Omental fat pad (tissue), 4 donors: Measurements from ENCODE around the gene JAKMIP1. TPM values are rescaled to one million over a fixed set of nuclear protein-coding genes. Genes with fewer than 3 reads are reported as not detected.

Experiments used
- ATAC-seq: fragments of 150-250 bp; one replicate; pipeline ENCODE4 v1.9.1; 2016; ENCODE audit warnings: mild to moderate bottlenecking, moderate library complexity; ENCODE audit not compliant: low FRiP score
- DNase-seq: peaks from one replicate; pipeline ENCODE4 v3.0.0-alpha.2; 2019; ENCODE audit warnings: low spot score
- total RNA-seq, 4 donors: library from RNA; depleted of rRNA; stranded (reverse); fragments of >200 nt; gene quantifications; one replicate each; pipeline ENCODE4 v1.1.0, GENCODE V29; 2016
- TF ChIP-seq, protein P1 (sequence below), 3 donors: fragments of 450-650 bp; IDR thresholded peaks; one replicate each; pipeline ENCODE4 v1.5.1; 2016 to 2017; ENCODE audit warnings: antibody characterized with exemption in 3 of 3, mild to moderate bottlenecking in 3 of 3, moderate library complexity in 2 of 3

JAKMIP1 gene
- total RNA-seq, 4 donors from 2014 or later = 0.48 to 1.0 (median 0.63) TPM; not detected in 1

DNA sequence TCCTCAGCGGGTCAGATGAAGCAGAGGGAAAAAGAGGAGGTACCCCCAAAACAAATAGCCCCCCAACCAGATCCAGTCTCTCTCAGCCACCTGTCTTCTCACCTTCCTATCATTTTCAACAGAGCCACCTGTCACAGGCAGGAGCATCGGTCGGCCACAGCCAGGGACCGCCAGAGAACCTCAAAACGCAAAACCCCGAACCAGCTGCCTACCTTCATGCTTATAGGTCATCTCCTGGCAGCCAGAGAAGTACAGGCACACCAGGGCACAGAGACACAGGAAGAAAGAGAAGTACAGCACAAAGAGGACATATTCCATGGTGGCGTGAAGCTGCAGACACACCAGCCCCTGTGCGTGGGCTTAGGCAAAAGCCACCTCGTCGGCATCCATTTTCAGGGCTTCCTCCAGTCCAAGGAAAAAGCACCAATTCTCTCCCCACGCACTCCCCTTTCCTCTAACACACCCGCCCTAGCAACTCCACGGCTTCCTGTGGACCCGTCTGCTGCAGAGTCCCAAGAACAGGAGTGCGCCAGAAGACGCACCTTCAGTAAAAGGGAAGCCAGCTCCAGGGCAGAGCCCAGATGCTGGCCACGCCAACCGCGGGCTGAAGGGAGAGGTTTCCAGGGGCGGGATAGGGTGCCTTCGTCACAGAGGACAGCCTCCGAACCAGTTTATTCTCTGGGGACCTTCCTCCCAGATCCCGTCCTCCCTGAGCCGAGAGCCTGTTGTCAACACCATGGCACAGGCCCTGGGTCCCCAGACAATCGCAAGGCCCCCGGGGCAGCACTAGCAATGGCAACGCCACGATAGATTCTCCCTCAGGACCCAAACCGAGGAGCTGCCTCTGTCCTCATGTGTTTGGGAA is 130.3 kb downstream of the JAKMIP1 start:
- ATAC-seq (no peak), DNase-seq (no peak)
- TF ChIP-seq, protein P1, sequence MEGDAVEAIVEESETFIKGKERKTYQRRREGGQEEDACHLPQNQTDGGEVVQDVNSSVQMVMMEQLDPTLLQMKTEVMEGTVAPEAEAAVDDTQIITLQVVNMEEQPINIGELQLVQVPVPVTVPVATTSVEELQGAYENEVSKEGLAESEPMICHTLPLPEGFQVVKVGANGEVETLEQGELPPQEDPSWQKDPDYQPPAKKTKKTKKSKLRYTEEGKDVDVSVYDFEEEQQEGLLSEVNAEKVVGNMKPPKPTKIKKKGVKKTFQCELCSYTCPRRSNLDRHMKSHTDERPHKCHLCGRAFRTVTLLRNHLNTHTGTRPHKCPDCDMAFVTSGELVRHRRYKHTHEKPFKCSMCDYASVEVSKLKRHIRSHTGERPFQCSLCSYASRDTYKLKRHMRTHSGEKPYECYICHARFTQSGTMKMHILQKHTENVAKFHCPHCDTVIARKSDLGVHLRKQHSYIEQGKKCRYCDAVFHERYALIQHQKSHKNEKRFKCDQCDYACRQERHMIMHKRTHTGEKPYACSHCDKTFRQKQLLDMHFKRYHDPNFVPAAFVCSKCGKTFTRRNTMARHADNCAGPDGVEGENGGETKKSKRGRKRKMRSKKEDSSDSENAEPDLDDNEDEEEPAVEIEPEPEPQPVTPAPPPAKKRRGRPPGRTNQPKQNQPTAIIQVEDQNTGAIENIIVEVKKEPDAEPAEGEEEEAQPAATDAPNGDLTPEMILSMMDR (IDR thresholded peaks at IDR 0.05) = no peak

DNA sequence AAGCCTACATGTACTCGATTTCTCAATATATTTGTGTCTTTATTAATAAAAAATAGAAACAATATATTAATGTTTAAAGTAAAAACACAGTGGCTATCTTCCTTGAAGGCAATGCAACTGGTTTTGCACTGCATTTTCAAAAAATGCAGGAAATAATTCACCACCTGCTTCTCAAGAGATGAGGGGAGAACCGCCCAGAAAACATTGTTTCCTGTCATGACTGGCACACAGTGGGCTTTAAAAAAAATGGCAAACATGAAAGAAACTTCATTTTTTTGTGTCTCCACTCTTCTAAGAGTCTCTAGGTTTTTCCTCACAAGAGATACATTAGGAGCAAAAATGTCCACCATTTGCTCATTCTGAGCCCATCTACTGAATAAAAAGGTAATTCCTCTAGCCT is 131.4 kb downstream of the JAKMIP1 start:
- ATAC-seq (no peak), DNase-seq (no peak)
- TF ChIP-seq, protein P1 (IDR thresholded peaks at IDR 0.05) = no peak

DNA sequence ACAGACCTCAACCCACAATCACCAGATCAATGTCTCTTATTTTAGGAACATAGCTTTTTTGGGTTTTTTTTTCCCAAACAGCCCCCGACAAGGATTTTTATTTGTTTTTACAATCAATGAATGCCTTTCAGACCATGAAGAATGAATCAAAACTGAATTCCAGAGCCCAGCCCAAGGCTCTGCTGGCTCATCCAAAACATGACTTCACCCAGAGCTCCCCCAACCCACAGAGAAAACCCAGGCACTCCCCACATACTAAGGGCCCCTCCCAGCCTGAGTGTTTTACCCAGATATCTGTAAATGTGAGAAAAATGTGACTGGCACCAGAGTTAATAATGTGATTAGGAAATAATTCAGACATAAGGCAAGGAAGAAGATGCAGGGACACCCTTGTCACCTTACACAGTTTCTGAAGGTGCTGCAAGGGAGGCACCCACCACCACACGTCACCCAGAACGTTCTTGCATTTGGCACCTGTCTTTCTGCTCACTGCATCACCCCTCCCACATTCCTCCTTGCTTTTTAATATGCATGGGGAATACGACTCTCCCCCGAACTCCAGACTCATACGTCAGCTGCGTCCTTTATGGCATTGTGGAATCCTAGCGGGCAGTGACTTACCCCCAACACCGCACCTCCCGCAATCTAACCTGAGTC is 134.3 kb downstream of the JAKMIP1 start:
- ATAC-seq (no peak), DNase-seq (no peak)
- TF ChIP-seq, protein P1 (IDR thresholded peaks at IDR 0.05) = no peak

DNA sequence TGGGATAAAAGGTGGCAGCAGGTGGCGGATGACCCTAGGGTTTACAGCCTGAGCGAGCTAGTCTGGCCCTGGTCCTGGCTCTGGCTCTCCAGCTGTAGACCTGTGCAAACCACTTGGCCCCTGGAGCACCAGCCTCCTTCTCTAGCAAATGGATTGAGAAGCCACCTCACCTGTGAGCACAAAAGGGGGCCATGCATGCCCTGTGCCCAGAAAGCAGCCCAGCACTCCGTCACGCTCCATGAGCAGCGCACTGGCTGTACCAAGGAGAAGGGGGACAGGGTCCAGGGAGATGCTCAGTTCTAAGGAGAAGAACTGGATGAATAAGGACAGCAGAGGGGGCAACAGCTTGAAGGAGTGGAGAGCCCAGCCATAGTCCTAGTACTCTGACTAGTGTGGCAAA is 135.2 kb downstream of the JAKMIP1 start:
- ATAC-seq (no peak), DNase-seq (no peak)
- TF ChIP-seq, protein P1 (IDR thresholded peaks at IDR 0.05) = no peak

DNA sequence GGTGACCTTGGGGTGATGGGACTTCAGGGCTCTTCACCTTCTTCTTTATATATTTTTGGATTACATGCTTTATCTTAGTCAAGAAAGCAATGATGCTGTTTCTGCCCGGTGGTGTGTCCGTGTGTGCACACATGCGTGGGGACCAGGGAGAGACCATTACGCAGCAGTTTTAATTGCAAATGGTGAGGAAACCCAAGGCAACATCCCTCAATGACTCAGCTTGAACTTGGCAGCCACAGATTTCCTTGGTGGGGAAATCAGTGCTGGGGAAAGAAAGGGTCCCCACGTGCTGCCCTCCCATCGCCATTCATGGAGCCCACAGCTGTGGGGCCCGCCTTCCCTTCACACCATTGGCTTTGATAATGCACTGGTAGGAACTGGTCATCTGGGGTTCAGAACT is 136.0 kb downstream of the JAKMIP1 start:
- TF ChIP-seq, protein P1 (IDR thresholded peaks at IDR 0.05) = no peak
- no peak for ATAC-seq
- DNase-seq = no peak

DNA sequence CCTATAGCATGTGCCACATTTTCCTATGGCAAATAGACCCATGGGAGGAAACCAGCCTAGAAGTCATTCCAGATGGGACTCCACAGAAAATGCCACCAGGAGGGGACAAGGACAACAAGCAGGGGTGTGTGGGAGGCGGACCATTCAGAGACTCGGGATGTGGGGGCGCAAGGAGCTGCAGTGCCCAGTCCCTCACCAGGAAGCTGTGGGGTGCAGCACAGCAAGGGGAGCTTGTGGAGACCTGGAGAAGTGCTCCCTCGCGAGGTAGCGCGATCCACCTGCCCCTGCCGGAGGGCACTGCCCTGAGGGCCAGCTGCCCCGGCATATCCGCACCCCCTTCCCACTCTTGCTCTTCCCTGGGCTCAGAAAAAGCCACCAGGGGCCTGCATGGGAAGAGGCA is 136.7 kb downstream of the JAKMIP1 start:
- DNase-seq = no peak
- TF ChIP-seq, protein P1 (IDR thresholded peaks at IDR 0.05) = no peak
- ATAC-seq = no peak
